GM12878 (cell line): ENCODE data around the gene BPGM. TPM values are rescaled to one million over a fixed set of nuclear protein-coding genes. Genes with fewer than 3 reads are reported as not detected.

Experiments used
- ATAC-seq: fragments of 200-7000 bp; cut with Tn5 transposase; 3 replicates; pipeline ENCODE4 v1.9.1; 2020; ENCODE audit warnings: mild to moderate bottlenecking, moderate library complexity
- BruUV-seq: library from RNA; stranded (reverse); fragments of 400-500 nt; replicated peaks from 2 replicates; lab custom pipeline; 2021; lab: Mats Ljungman, UMichigan
- CTCF ChIA-PET: fragments of 300-600 bp; sonication (Branson Sonifier 250); formaldehyde crosslinking; extraction: SDS; loops from one replicate; lab custom pipeline; 2021; ENCODE audit warnings: inconsistent platforms; lab: Yijun Ruan, JAX
- POLR2A ChIA-PET: fragments of 350-600 bp; formaldehyde crosslinking; extraction: SDS; loops from one replicate; lab custom pipeline; 2021; ENCODE audit warnings: inconsistent platforms; lab: Charles Lee
- RAD21 ChIA-PET: fragments of 300-600 bp; sonication (Branson Sonifier 250); formaldehyde crosslinking; loops from one replicate; lab custom pipeline; 2023; ENCODE audit warnings: antibody characterized with exemption; ENCODE audit not compliant: unreplicated experiment; lab: Charles Lee
- SMC1A ChIA-PET: fragments of 300-600 bp; sonication (Branson Sonifier 250); formaldehyde crosslinking; loops from one replicate; lab custom pipeline; 2023; ENCODE audit not compliant: unreplicated experiment, uncharacterized antibody; lab: Charles Lee
- DNase-seq: peaks from one replicate; pipeline ENCODE4 v3.0.0-alpha.2; 2011; ENCODE audit warnings: low read depth, low spot score
- FAIRE-seq: peaks from 3 replicates; lab custom pipeline; 2011; peaks lifted over from hg19 to GRCh38; lab: Jason Lieb, UNC
- H2AFZ ChIP-seq: 2 replicates; pipeline ENCODE4 v1.6.0; 2011; ENCODE audit warnings: low read depth, low read length, control low read depth; ENCODE audit not compliant: control insufficient read depth
- H3K27ac ChIP-seq: 2 replicates; pipeline ENCODE4 v1.5.1; 2011; ENCODE audit warnings: control low read depth; ENCODE audit not compliant: control insufficient read depth, insufficient read depth
- H3K27me3 ChIP-seq, 2 experiments: replicated peaks in 1 of 2; 2 replicates each; pipeline versions ENCODE4 v1.6.0 to v1.6.1; 2011; ENCODE audit warnings: low read length in 1 of 2; ENCODE audit not compliant: control insufficient read depth in 2 of 2, insufficient read depth in 2 of 2
- H3K36me3 ChIP-seq, 2 experiments: 2 replicates each; pipeline ENCODE4 v1.5.1; 2011; ENCODE audit warnings: low read length in 1 of 2; ENCODE audit not compliant: control insufficient read depth in 2 of 2, insufficient read depth in 2 of 2
- H3K4me1 ChIP-seq: 2 replicates; pipeline ENCODE4 v1.6.1; 2011; ENCODE audit warnings: mild to moderate bottlenecking, low read length, moderate library complexity, mixed read lengths; ENCODE audit not compliant: control insufficient read depth, insufficient read depth
- H3K4me2 ChIP-seq: 2 replicates; pipeline ENCODE4 v1.6.0; 2011; ENCODE audit warnings: control low read depth; ENCODE audit not compliant: control insufficient read depth, insufficient read depth
- H3K4me3 ChIP-seq: fragments of 200-600 bp; sonication (generic); 2 replicates; pipeline ENCODE4 v1.5.1; 2016
- H3K79me2 ChIP-seq: 2 replicates; pipeline ENCODE4 v1.6.0; 2011; ENCODE audit warnings: low read length; ENCODE audit not compliant: control insufficient read depth, insufficient read depth
- H3K9ac ChIP-seq: 2 replicates; pipeline ENCODE4 v1.8.0; 2011; ENCODE audit warnings: low read length, control low read depth, mixed read lengths; ENCODE audit not compliant: control insufficient read depth, insufficient read depth
- H3K9me3 ChIP-seq: replicated peaks from 3 replicates; pipeline ENCODE4 v1.5.1; 2011; ENCODE audit warnings: mild to moderate bottlenecking, low read length; ENCODE audit not compliant: control insufficient read depth, insufficient read depth
- H4K20me1 ChIP-seq: 2 replicates; pipeline ENCODE4 v1.6.0; 2011; ENCODE audit not compliant: control insufficient read depth, insufficient read depth
- ASH2L ChIP-seq: fragments of 300-600, 200-600 bp; sonication (generic); IDR thresholded peaks from 2 replicates; pipeline ENCODE4 v1.6.1; 2017; ENCODE audit warnings: low read depth, mild to moderate bottlenecking, borderline replicate concordance
- CEBPZ ChIP-seq: fragments of 150-350 bp; IDR thresholded peaks from 2 replicates; pipeline ENCODE4 v1.6.1; 2016; ENCODE audit warnings: low read depth, low read length
- CHD4 ChIP-seq: fragments of 200-600 bp; sonication (generic); IDR thresholded peaks from 2 replicates; pipeline ENCODE4 v1.6.1; 2016; ENCODE audit warnings: mild to moderate bottlenecking
- E2F4 ChIP-seq: IDR thresholded peaks from 2 replicates; pipeline ENCODE4 v1.6.1; 2012; ENCODE audit warnings: low read depth, low read length, improper control_type of control experiment
- EGR1 ChIP-seq, 2 experiments: IDR thresholded peaks; 1 replicate in 1 of 2; 2 replicates in 1 of 2; pipeline ENCODE4 v1.6.1; 2011 to 2012; ENCODE audit warnings: low read depth in 2 of 2, low read length in 2 of 2, borderline replicate concordance in 1 of 2, mild to moderate bottlenecking in 1 of 2, moderate library complexity in 1 of 2
- FOXM1 ChIP-seq: IDR thresholded peaks from 2 replicates; pipeline ENCODE4 v1.6.1; 2012; ENCODE audit warnings: low read depth, mild to moderate bottlenecking, inconsistent platforms, low read length, moderate library complexity
- JUNB ChIP-seq: IDR thresholded peaks from 2 replicates; pipeline ENCODE4 v1.6.1; 2016; ENCODE audit warnings: antibody characterized with exemption, mild to moderate bottlenecking
- KLF5 ChIP-seq: fragments of 450-650 bp; IDR thresholded peaks from 2 replicates; pipeline ENCODE4 v1.6.1; 2014; ENCODE audit warnings: mild to moderate bottlenecking; ENCODE audit not compliant: partially characterized antibody
- MEF2A ChIP-seq: IDR thresholded peaks from 2 replicates; pipeline ENCODE4 v1.6.1; 2011; ENCODE audit warnings: low read depth, mild to moderate bottlenecking, low read length, moderate library complexity; ENCODE audit not compliant: insufficient read depth
- NBN ChIP-seq: fragments of 450-650 bp; IDR thresholded peaks from 2 replicates; pipeline ENCODE4 v1.6.1; 2016
- NR2C1 ChIP-seq: fragments of 450-650 bp; IDR thresholded peaks from 2 replicates; pipeline ENCODE4 v1.6.1; 2017; ENCODE audit warnings: antibody characterized with exemption, mild to moderate bottlenecking, moderate library complexity
- RAD21 ChIP-seq: IDR thresholded peaks from 2 replicates; pipeline ENCODE4 v1.6.1; 2011; ENCODE audit warnings: mild to moderate bottlenecking, low read depth, low read length, moderate library complexity; ENCODE audit not compliant: insufficient read depth
- RAD51 ChIP-seq: fragments of 450-650 bp; IDR thresholded peaks from 2 replicates; pipeline ENCODE4 v1.6.1; 2016; ENCODE audit warnings: moderate library complexity, mild to moderate bottlenecking, inconsistent platforms
- SIX5 ChIP-seq: IDR thresholded peaks from 2 replicates; pipeline ENCODE4 v1.6.1; 2011; ENCODE audit warnings: mild to moderate bottlenecking, low read depth, low read length, moderate library complexity; ENCODE audit not compliant: severe bottlenecking
- SPI1 ChIP-seq: IDR thresholded peaks from 2 replicates; pipeline ENCODE4 v1.6.1; 2011; ENCODE audit warnings: low read depth, mild to moderate bottlenecking, low read length, moderate library complexity, borderline replicate concordance; ENCODE audit not compliant: insufficient read depth
- TBL1XR1 ChIP-seq: IDR thresholded peaks from 2 replicates; pipeline ENCODE4 v1.6.1; 2012; ENCODE audit warnings: low read depth, low read length, improper control_type of control experiment
- USF2 ChIP-seq: IDR thresholded peaks from 2 replicates; pipeline ENCODE4 v1.6.1; 2011; ENCODE audit warnings: low read depth, low read length, improper control_type of control experiment, borderline replicate concordance
- WGBS: methylation state at CpG from one replicate; pipeline ENCODE4 v1.1.6; 2016; ENCODE audit warnings: low lambda C conversion rate; ENCODE audit not compliant: insufficient replicate concordance, insufficient coverage; ENCODE audit errors: missing lambda C conversion rate; 5-methylcytosine and 5-hydroxymethylcytosine counted together
- in situ Hi-C: fragments of 300-500 bp; cut with MboI; formaldehyde crosslinking; loops from 9 replicates; pipeline ENCODE4 v1.14.3; 2018; ENCODE audit warnings: mixed read lengths
- intact Hi-C: fragments of 100-400 bp; cut with micrococcal nuclease; formaldehyde crosslinking; loops from one replicate; pipeline ENCODE4 v1.14.2; 2022; ENCODE audit not compliant: unreplicated experiment
- polyA plus RNA-seq, 11 experiments: library from polyadenylated mRNA; depleted of rRNA in 4 of 11; unstranded in 6 of 11; stranded (reverse) in 5 of 11; fragments of >200 nt; fragmentation: Nextera tagmentation in 4 of 11; fragmentation: Illumina TruSeq in 1 of 11; extraction: Ambion mirVana in 4 of 11; extraction: Trizol in 1 of 11; gene quantifications; 1 replicate in 1 of 11; 2 replicates in 10 of 11; pipeline versions ENCODE4 v1.2.1 to v1.2.3, GENCODE V29; 2011 to 2016; ENCODE audit warnings: inconsistent platforms in 2 of 11, missing spikeins in 2 of 11, low read depth in 1 of 11
- total RNA-seq, 4 experiments: library from RNA; depleted of rRNA in 3 of 4; stranded (reverse); fragments of >200 nt in 3 of 4; fragmentation: Illumina TruSeq in 1 of 4; extraction: Trizol in 1 of 4; gene quantifications; 2 replicates each; pipeline versions ENCODE4 v1.2.1 to v1.2.3, GENCODE V29; 2013 to 2021

The BPGM gene
- total and polyA plus RNA-seq, 10 of the 15 experiments (the other 5 are each of a cell fraction or from before 2014, with no cell fraction given) = 9.0 to 20.1 (median 15.2) TPM

GRCh38 chr7:134702366-134703240 lies 56.0 kb downstream of the BPGM start:
- Histone ChIP-seq H3K4me3 (no peak overlapping the region), H3K27me3 (peaks cover 0 to 7% of the 10 kb centered on the region in 2 experiments; a peak in 3 of 4 replicates), H4K20me1 (no peaks in the 10 kb centered on the region), H3K27ac (no peak overlapping the region), H3K9ac (no peak overlapping the region), H3K4me2 (no peak overlapping the region), H3K4me1 (no peaks in the 10 kb centered on the region), H2AFZ (no peak overlapping the region), H3K36me3 (no peaks in the 10 kb centered on the region), H3K9me3 (no peaks in the 10 kb centered on the region), H3K79me2 (no peaks in the 10 kb centered on the region)
- no TSS peak for BruUV-seq
- ChIA-PET SMC1A (interaction anchor here (0.8 to 7.5 kb wide), 9 partner anchors 9 to 251 kb away, joined by 3 to 98 read pairs (median 4); no protein-coding TSS in a partner anchor), POLR2A (interaction anchor here (0.6 kb wide), 1 partner anchor 11 kb away, joined by 3 read pairs; no protein-coding TSS in a partner anchor), RAD21 (interaction anchor here (1.1 to 3.4 kb wide), 2 partner anchors 68 to 243 kb away, joined by 3 to 40 read pairs; no protein-coding TSS in a partner anchor), CTCF (interaction anchor here (0.6 to 5.7 kb wide), 14 partner anchors 9 to 633 kb away, joined by 3 to 125 read pairs (median 4); no protein-coding TSS in a partner anchor)
- TF ChIP-seq FOXM1 (no peak), CHD4 (no peak), SIX5 (no peak), MEF2A (no peak), KLF5 (no peak), TBL1XR1 (no peak), RAD21 (no peak), ASH2L (no peak), JUNB (no peak), NR2C1 (no peak), RAD51 (no peak), CEBPZ (no peak), SPI1 (no peak), NBN (no peak), E2F4 (no peak), USF2 (no peak), EGR1 (IDR thresholded peaks at IDR 0.05; ENCODE audit: borderline replicate concordance in 1 of 2, low read depth in 2 of 2, low read length in 2 of 2) (no peak)
- 13% methylated on average over 10 of the region's 10 CpGs for WGBS
- in situ Hi-C loops (loop anchor here (5.0 kb wide), 1 partner anchor 70 kb away; no protein-coding TSS in a partner anchor), intact Hi-C loops (loop anchor here (5.0 kb wide), 1 partner anchor 240 kb away; no protein-coding TSS in a partner anchor)
- DNase-seq (no peak), ATAC-seq (no peak), FAIRE-seq (no peak)
